GM18526 (cell line): Measurements from ENCODE around the gene TCAP.
A peak's percentile ranks its signal among the peaks of the same experiment; 100 is the strongest.

Experiments used
- POLR2A ChIP-seq: IDR thresholded peaks from 3 replicates; pipeline ENCODE4 v1.6.1; 2011; ENCODE audit not compliant: insufficient read length; ENCODE audit errors: extremely low read depth

TCAP gene

DNA sequence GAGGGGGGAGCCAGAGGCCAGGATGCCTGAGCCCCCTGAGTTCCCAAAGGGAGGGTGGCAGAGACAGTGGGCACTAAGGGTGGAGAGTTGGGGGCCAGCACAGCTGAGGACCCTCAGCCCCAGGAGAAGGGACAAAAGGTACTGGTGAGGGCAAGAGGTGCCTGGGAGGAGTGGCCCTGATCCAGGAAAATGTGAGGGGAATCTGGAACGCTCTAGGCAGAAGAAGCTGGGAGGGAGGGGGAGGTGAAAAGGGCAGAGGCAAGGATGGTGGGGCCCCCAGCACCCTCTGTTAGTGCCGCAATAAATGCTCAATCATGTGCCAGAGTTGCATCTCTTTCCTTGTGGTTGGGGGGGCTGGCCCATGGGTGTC lies 1.1 kb downstream of the TCAP start:
- TF ChIP-seq POLR2A = no peak

DNA sequence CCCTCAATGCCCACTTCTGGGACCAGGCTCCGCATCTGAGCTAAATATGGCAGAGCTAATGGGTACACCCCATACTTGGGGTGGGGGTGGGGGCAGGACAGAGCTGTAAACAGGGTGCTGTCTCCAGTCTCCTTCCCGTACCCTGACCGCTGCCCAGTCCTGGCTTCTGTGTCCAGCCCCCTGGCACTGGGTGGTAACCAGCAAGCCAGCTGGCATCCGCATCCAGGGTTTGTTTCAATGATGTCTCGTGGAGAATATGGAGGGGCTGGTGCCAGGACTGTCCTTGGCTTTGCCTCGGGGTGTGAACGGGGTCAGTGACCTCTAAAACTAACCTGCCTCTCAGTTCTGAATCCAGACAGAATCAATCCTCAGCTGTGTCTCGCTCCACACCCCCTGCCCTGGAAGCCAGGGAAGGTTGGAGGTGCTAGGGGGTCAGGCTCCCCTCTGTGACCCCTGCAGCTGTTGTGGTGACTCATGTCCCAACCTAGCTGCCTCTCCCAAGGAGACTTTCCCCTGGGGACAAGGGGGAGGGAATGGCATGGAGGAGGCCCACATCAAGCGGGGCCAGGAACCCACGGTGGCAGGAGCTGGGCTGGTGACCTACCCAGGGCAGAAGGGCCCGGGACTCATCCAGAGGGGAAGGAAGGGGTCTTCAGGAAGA lies 1.6 kb downstream of the TCAP start:
- no peak for TF ChIP-seq POLR2A

DNA sequence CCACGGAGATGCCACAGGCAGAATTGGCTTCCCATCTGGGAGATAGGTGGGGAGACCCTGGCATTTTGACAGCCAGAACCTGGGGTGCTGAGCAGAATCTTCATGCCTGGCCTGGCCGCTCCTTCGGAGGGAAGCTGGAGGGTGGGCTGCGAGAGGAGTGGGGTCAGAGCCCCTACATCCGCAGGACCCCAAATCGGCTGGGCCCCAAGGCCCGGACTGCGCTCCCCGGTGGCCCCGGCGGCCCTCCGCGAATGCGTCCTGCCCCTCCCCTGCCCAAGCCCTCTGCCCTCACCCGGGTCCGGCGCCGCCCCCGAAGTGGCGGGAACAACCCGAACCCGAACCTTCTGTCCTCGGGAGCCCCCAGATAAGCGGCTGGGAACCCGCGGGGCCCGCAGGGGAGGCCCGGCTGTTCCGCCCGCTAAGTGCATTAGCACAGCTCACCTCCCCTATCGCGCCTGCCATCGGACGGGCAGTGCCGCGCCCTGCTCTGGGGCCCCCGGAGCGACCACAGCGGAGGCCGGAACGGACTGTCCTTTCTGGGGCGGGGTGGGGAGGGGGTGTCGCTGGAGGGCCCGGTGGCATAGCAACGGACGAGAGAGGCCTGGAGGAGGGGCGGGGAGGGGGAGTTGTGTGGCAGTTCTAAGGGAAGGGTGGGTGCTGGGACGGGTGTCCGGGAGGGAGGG lies 2.3 kb downstream of the TCAP start:
- no peak for TF ChIP-seq POLR2A

DNA sequence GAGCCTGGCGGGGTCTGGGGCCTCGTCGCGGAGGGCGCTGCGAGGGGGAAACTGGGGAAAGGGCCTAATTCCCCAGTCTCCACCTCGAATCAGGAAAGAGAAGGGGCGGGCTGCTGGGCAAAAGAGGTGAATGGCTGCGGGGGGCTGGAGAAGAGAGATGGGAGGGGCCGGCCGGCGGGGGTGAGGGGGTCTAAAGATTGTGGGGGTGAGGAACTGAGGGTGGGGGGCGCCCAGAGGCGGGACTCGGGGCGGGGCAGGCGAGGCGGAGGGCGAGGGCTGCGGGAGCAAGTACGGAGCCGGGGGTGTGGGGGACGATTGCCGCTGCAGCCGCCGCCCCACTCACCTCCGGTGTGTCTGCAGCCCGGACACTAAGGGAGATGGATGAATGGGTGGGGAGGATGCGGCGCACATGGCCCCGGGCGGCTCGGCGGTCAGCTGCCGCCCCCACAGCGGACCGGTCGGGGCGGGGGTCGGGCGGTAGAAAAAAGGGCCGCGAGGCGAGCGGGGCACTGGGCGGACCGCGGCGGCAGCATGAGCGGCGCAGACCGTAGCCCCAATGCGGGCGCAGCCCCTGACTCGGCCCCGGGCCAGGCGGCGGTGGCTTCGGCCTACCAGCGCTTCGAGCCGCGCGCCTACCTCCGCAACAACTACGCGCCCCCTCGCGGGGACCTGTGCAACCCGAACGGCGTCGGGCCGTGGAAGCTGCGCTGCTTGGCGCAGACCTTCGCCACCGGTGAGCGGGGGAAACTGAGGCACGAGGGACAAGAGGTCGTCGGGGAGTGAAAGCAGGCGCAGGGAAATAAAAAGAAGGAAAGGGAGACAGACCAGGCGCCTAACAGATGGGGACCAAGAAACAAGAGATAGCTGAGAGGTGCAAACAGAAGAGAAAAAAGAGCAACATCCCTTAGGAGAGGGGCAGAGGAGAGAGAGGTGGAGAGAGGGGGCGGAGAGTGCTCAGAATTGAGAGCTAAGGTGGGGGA lies 3.1 kb downstream of the TCAP start, which contains the start of gene PNMT:
TSS of gene PNMT (plus strand) at position 509 of the 980 bp plus-strand sequence. CDS start at position 532, 23 bp downstream.
- TF ChIP-seq POLR2A = no peak

DNA sequence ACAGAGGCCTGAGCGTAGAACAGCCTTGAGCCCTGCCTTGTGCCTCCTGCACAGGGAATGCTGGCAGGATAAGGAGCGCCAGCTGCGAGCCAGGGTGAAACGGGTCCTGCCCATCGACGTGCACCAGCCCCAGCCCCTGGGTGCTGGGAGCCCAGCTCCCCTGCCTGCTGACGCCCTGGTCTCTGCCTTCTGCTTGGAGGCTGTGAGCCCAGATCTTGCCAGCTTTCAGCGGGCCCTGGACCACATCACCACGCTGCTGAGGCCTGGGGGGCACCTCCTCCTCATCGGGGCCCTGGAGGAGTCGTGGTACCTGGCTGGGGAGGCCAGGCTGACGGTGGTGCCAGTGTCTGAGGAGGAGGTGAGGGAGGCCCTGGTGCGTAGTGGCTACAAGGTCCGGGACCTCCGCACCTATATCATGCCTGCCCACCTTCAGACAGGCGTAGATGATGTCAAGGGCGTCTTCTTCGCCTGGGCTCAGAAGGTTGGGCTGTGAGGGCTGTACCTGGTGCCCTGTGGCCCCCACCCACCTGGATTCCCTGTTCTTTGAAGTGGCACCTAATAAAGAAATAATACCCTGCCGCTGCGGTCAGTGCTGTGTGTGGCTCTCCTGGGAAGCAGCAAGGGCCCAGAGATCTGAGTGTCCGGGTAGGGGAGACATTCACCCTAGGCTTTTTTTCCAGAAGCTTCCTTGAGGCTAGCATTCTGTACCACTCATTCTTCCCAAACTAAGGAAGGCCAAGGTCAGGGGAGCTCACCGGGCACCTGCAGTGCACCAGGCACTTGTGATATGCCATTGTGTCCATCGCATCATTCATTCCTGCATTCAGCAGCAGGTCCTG lies 5.0 kb downstream of the TCAP start:
- TF ChIP-seq POLR2A = no peak

DNA sequence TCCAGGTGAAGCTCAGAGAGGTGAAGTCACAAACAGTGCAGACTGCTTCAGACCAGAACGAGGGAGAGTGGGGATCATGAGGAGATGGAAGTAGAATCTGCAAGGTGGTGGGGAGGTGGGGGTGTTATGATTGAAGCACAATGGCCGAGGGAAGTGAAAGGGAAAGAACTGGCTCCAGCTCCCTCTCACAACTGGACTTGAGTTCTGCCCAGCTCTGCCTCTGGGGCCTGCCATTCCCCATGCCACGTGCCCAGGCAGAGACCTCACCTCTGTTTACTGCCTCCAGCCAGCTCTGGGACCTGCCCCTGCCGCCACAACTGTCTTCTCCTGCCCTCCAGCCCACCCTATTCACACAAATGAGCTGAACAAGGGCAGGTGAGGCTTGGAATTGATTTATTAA lies 5.6 kb downstream of the TCAP start:
- TF ChIP-seq POLR2A = no peak

DNA sequence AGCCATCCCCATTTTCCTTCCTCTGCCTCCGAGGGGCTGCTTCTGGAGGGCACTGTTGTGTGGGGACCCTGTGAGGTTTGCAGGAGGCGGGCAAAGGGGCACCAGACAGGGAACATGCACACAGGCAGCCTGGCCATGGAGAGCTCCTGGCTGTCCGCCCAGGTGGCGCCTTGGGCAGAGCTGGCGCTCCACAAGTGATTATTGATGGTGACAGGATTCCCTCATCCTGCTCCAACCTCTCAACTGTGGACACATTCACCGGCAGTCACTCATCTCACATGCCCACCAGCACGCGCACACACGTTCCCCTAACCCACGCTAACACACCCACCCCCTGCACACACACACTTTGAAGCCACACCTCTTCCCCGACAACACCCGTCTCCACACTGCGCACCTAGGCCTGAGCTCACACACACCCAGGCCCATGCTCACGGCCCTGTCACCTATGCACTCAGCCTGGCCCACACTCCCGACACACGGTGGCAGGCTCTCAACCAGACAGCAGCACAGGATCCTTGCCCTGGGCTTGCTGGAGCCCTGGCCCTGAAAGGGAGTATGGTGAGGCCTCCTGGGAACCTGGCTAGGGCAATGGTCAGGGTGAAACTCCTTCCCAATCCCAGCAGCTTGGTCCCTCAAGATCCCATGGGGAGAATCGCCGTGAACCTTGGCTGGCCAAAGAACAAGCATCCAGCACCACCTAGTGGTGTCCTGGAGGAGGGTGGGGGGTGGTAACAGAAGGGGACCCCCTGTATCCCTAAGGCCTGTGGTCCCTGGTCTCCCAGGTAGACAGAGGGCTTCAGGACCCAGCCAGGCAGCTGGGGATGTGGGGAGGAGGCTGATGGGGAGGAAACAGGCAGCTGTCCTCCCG lies 6.7 kb downstream of the TCAP start:
- TF ChIP-seq POLR2A = no peak

DNA sequence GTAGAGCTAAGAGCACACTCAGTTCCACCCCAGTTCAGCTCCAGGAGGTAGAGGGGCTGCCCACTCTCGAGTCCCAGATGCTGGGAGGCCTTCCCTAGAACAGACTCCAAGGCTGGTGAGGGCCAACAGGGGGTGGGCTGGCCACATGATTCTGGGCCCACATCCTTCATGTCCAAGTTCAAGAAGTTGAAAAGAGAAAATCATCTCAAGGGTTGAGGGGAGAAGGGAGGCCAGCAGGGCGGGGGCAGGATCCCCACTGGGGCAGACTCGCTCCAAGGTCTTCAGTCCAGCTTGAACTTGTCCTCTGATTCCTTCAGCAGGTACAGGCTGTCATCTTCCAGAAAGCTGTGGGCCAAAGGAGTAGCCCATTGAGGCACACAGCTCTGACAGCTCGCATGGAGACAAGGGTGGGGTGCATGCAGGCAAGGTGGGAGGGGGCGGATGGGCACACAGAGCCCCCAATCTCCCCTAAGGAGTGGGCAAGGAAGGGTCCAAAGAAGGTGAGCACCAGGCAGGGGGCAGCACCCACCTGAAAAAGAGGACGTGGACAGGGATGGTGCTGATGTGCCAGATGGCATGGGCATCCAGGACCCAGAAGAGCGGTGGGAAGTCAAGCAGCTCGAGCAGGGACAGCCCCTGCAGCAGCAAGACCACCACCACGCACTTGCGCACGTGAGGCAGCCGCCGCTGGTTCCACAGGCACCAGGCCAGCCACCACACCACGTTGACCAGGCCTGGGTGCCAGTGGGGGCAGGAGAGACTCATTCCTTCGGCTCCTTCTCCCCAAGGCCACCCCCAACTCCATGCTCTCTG lies 7.6 kb downstream of the TCAP start:
- TF ChIP-seq POLR2A = no peak

DNA sequence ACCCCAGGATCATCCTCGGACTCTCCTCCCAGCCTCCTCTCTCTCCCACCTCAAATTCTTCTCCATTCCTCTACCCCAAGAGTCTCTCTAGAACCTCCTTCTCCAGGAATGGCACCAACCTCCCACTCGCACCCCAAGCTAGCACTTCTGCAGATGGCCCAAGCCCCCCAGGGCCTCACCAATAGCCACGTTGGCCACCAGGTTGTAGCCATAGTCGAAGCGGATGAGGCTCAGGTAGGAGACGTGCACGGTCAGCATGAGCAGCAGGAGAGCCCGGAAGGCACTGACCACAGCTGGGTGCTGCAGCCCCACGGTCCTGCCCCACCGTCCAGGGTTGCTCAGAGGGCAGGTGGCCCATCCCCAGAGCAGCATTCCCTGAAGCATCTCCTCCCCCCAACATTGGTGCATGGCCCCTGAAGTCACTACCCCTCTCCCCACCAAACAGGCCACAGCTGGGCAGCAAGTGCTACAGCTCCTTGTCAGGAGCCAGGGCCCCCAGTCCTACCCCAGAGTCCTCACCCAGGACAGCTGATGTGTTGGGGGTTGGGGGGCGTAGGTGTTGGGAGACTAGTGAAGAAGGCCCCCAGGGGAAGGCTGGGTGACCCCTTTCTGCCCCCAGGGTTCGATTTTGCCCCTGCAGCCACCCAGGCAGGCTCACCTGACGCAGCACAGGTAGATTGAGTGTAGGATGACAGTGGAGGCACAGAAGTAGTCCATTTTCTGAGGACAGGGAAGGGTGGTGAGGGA lies 8.4 kb downstream of the TCAP start:
- TF ChIP-seq POLR2A = no peak

DNA sequence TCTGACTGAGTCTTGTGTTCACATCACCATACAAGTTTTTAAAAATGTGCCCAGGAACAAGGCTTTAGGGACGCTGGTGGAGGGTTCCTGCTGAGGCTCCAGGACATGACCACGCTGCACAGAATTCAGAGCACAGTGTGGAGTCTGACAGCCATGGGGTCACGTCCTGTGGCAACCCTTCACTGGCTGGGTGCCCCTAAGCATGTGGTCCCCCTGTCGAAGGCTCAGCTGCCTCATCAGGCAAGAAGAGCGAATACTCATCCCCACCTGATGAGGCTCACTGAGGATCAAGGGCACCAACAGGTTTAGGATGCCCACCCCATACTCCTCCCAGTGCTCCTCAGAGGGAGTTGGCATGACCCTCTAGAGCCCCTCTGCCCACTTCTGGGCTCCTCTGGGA lies 9.0 kb downstream of the TCAP start:
- TF ChIP-seq POLR2A = no peak

DNA sequence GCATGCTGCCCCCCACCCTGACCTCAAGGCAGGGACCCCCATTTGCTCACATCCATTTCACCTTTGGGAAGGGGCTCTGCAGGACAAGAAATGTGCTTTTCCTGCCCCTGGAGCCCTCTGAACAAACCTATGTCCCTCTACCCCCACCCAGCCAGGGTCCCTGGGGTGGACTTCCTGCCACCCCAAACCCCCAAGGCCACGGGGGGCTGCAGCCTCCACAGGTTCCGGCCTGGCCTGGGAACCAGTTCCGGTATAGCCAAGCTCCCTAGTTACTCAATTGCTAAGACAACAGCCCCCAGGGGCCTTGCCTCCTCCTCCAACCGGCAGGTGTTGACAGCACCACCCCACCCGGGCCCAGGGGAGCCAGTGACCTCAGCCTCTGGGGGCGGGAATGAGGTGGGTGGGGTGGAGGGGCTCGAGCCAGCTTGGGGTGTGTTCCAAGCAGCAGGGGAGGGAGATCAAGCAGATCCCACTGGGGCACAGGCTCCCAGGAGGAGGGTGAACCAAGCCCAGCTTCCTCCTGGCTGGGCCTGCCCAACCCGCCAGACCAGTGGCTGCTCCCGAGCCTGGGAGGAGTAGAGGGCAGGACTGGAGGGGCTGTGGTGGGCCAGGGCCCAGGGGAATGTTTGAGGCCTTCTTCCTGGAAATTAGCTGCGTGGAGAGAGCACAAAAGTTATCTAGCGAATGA lies 9.7 kb downstream of the TCAP start:
- peak; percentile 26 for TF ChIP-seq POLR2A
